OCI-LY7 (cell line): ENCODE results near the gene HSPA12A.

Experiments used
- CTCF ChIP-seq: fragments of 200-600 bp; sonication (generic); conservative IDR thresholded peaks from 2 replicates; pipeline ENCODE4 v1.5.1; 2014; ENCODE audit warnings: mild to moderate bottlenecking, antibody characterized with exemption, low read length, moderate library complexity, mixed read lengths
- EZH2phosphoT487 ChIP-seq: fragments of 200-600 bp; sonication (generic); IDR thresholded peaks from 2 replicates; pipeline ENCODE4 v1.6.1; 2018; ENCODE audit warnings: low read depth, borderline replicate concordance, mild to moderate bottlenecking, mixed run types, antibody characterized with exemption, low read length, moderate library complexity, mixed read lengths

GRCh38 chr10:116625845-116626244, 116.5 kb downstream of the HSPA12A start:
- no peak for TF ChIP-seq EZH2phosphoT487
- no peak for TF ChIP-seq CTCF
